ENCODE data around the gene CAPN15.

DNA sequence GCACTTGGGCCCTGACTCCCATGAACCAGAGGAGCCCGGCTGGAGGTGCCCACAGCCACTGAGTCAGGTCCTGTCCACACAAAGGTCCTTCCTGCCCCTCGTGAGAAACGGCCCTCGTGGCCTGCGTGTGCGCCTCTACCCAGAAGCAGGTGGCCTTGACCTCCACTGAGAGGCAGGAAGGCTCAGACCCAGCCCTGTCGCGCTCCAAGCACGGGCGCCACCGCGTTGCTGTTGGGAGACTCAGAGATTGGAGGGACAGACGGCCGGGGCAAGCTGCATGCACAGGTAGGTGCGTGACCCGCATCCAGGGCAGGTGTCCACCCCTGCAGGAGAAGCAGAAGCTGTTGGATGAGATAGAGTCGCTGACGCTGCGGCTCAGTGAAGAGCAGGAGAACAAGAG is 8.1 kb upstream of the CAPN15 start:
- TF ChIP-seq, protein P1, sequence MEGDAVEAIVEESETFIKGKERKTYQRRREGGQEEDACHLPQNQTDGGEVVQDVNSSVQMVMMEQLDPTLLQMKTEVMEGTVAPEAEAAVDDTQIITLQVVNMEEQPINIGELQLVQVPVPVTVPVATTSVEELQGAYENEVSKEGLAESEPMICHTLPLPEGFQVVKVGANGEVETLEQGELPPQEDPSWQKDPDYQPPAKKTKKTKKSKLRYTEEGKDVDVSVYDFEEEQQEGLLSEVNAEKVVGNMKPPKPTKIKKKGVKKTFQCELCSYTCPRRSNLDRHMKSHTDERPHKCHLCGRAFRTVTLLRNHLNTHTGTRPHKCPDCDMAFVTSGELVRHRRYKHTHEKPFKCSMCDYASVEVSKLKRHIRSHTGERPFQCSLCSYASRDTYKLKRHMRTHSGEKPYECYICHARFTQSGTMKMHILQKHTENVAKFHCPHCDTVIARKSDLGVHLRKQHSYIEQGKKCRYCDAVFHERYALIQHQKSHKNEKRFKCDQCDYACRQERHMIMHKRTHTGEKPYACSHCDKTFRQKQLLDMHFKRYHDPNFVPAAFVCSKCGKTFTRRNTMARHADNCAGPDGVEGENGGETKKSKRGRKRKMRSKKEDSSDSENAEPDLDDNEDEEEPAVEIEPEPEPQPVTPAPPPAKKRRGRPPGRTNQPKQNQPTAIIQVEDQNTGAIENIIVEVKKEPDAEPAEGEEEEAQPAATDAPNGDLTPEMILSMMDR (conservative IDR thresholded peaks at IDR 0.05; ENCODE audit: low read length) = no peak
- TF ChIP-seq EZH2phosphoT487 (IDR thresholded peaks at IDR 0.05; ENCODE audit: borderline replicate concordance) = no peak

All from Loucy (cell line).